OCI-LY7 (cell line): ENCODE results near the gene LRP8. TPM values are rescaled to one million over a fixed set of nuclear protein-coding genes. Genes with fewer than 3 reads are reported as not detected.

Source experiments
- BruUV-seq: library from RNA; stranded (reverse); fragments of 400-500 nt; replicated peaks from 2 replicates; lab custom pipeline; 2021; lab: Mats Ljungman, UMichigan
- CTCF ChIA-PET: fragments of 300-600 bp; sonication (Branson Sonifier 250); formaldehyde crosslinking; loops from one replicate; lab custom pipeline; 2022; ENCODE audit warnings: antibody characterized with exemption; ENCODE audit not compliant: unreplicated experiment; lab: Charles Lee
- POLR2A ChIA-PET: fragments of 300-600 bp; sonication (Branson Sonifier 250); formaldehyde crosslinking; loops from one replicate; lab custom pipeline; 2022; ENCODE audit warnings: antibody characterized with exemption; lab: Charles Lee
- DNase-seq: peaks from one replicate; pipeline ENCODE4 v3.0.0-alpha.2; 2015; ENCODE audit warnings: low spot score
- H2AFZ ChIP-seq: fragments of 200-600 bp; sonication (generic), shearing (Covaris generic); 2 replicates; pipeline ENCODE4 v1.6.1; 2014; ENCODE audit warnings: mild to moderate bottlenecking, antibody characterized with exemption, low read length, moderate library complexity
- H3K27ac ChIP-seq: fragments of 200-600 bp; sonication (generic); 2 replicates; pipeline ENCODE4 v1.5.1; 2014; ENCODE audit warnings: mixed run types, low read depth, mild to moderate bottlenecking, moderate library complexity, low read length, inconsistent platforms; ENCODE audit not compliant: poor library complexity, severe bottlenecking
- H3K36me3 ChIP-seq: fragments of 200-600 bp; sonication (generic); 2 replicates; pipeline ENCODE4 v1.6.1; 2014; ENCODE audit warnings: mild to moderate bottlenecking, antibody characterized with exemption, low read length, moderate library complexity, mixed read lengths; ENCODE audit not compliant: insufficient read depth
- H3K4me1 ChIP-seq: fragments of 200-600 bp; sonication (generic); 2 replicates; pipeline ENCODE4 v1.5.1; 2014; ENCODE audit warnings: mild to moderate bottlenecking, low read length; ENCODE audit not compliant: insufficient read depth, poor library complexity, severe bottlenecking
- H3K4me2 ChIP-seq: fragments of 200-600 bp; sonication (generic); 2 replicates; pipeline ENCODE4 v1.6.1; 2014; ENCODE audit warnings: mild to moderate bottlenecking, low read length
- H3K4me3 ChIP-seq: fragments of 200-600 bp; sonication (generic); 2 replicates; pipeline ENCODE4 v1.5.1; 2014; ENCODE audit warnings: mild to moderate bottlenecking, low read depth, low read length; ENCODE audit not compliant: poor library complexity, severe bottlenecking
- H3K79me2 ChIP-seq: fragments of 200-600 bp; sonication (generic); 2 replicates; pipeline ENCODE4 v1.6.1; 2016; ENCODE audit warnings: low read depth, mild to moderate bottlenecking, low read length, moderate library complexity, mixed read lengths; ENCODE audit not compliant: insufficient read depth
- H3K9me2 ChIP-seq: fragments of 200-600 bp; sonication (generic); 2 replicates; pipeline ENCODE4 v1.6.1; 2016; ENCODE audit warnings: mild to moderate bottlenecking, low read length, mixed read lengths; ENCODE audit not compliant: insufficient read depth
- H3K9me3 ChIP-seq: fragments of 200-600 bp; sonication (generic); 2 replicates; pipeline ENCODE4 v1.6.1; 2014; ENCODE audit warnings: mild to moderate bottlenecking, mixed run types, low read length, mixed read lengths
- H4K20me1 ChIP-seq: fragments of 200-600 bp; sonication (generic); 2 replicates; pipeline ENCODE4 v1.6.1; 2014; ENCODE audit warnings: mild to moderate bottlenecking, antibody characterized with exemption, low read length, moderate library complexity, mixed read lengths; ENCODE audit not compliant: insufficient read depth
- CTCF ChIP-seq: fragments of 200-600 bp; sonication (generic); conservative IDR thresholded peaks from 2 replicates; pipeline ENCODE4 v1.5.1; 2014; ENCODE audit warnings: mild to moderate bottlenecking, antibody characterized with exemption, low read length, moderate library complexity, mixed read lengths
- EZH2phosphoT487 ChIP-seq: fragments of 200-600 bp; sonication (generic); IDR thresholded peaks from 2 replicates; pipeline ENCODE4 v1.6.1; 2018; ENCODE audit warnings: low read depth, borderline replicate concordance, mild to moderate bottlenecking, mixed run types, antibody characterized with exemption, low read length, moderate library complexity, mixed read lengths
- intact Hi-C: fragments of 100-400 bp; cut with micrococcal nuclease; formaldehyde crosslinking; loops from one replicate; pipeline ENCODE4 v1.10.0; 2022; ENCODE audit not compliant: unreplicated experiment
- total RNA-seq, 2 experiments: library from RNA; depleted of rRNA in 1 of 2; stranded (reverse); fragments of >200 nt in 1 of 2; shearing (Covaris generic) in 1 of 2; gene quantifications; 2 replicates each; pipeline ENCODE4 v1.2.3, GENCODE V29; 2014 to 2022

LRP8 gene
- total RNA-seq, 2 experiments from 2014 or later, result 65.6 to 70.0 TPM

GRCh38 chr1:53349369-53349835 lies 21.5 kb upstream of the LRP8 start:
- POLR2A ChIA-PET, result no interaction called here
- Histone ChIP-seq H3K4me2 (no peak overlapping the region), H3K36me3 (no peaks in the 10 kb centered on the region), H3K4me1 (no peaks in the 10 kb centered on the region), H3K27ac (no peak overlapping the region), H3K79me2 (no peaks in the 10 kb centered on the region), H3K4me3 (no peak overlapping the region), H4K20me1 (no peaks in the 10 kb centered on the region), H2AFZ (no peak overlapping the region), H3K9me3 (no peaks in the 10 kb centered on the region), H3K9me2 (no peaks in the 10 kb centered on the region)
- intact Hi-C loops, result no loop called here
- CTCF ChIA-PET, result no interaction called here
- DNase-seq, result no peak
- TF ChIP-seq EZH2phosphoT487 (no peak), CTCF (no peak)
- no TSS peak for BruUV-seq

DNA sequence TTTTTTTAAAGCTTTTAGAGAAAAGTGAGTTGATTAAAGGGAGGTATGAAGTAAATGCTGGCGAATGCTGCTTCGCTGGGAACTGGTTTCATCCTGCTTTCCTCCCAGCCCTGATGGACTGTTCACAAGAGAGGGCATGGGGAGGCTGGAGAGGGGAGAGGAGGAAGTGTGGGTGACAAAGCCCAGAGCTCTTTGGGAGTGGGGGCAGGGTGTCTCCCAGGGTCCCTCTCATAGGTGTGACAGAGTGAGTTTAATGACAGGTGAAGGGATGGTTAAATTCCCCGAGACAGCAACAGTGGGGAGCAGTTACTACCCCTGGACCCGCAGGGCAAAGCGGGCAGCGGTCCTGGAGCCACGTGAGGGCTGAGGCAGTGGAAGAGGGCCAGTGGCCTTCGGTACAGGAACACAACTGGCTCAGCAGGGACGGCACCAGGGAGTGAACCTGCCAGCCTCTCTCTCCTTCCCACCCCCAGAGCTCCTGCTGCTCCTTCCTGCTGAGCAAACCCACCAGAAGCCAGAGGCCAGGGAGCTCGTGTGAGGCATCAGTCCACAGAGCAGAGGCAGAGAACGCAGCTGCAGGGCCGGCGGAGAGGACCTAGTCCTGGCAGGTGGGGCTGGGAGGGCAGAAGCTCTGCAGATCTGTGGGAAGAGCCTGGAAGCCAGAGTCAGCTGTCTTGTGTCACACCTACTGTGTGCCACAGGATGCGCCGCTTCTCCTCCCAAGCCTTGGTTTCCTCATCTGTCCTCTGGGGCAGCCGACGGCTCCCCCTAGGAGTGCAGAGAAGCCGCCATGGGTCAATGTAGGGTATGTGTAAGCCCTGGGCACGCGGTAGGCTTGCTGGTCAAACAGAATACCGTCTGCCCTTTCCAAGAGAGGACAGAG lies 20.9 kb upstream of the LRP8 start:
- POLR2A ChIA-PET, result no interaction called here
- no peak overlapping the region for H3K4me2 ChIP-seq
- H3K4me1 ChIP-seq, result no peaks in the 10 kb centered on the region
- H2AFZ ChIP-seq, result no peak overlapping the region
- no peak overlapping the region for H3K27ac ChIP-seq
- CTCF ChIA-PET, result no interaction called here
- no peaks in the 10 kb centered on the region for H3K79me2 ChIP-seq
- H4K20me1 ChIP-seq, result no peaks in the 10 kb centered on the region
- no peaks in the 10 kb centered on the region for H3K9me3 ChIP-seq
- no peaks in the 10 kb centered on the region for H3K36me3 ChIP-seq
- DNase-seq, result no peak
- H3K9me2 ChIP-seq, result no peaks in the 10 kb centered on the region
- intact Hi-C loops, result no loop called here
- H3K4me3 ChIP-seq, result no peak overlapping the region
- no TSS peak for BruUV-seq
- no peak for TF ChIP-seq EZH2phosphoT487
- no peak for TF ChIP-seq CTCF

- no peak overlapping the region for H2AFZ ChIP-seq
- no peak for DNase-seq
- no peak overlapping the region for H3K4me2 ChIP-seq
- H3K9me2 ChIP-seq, result no peaks in the 10 kb centered on the region
- H3K79me2 ChIP-seq, result no peaks in the 10 kb centered on the region
- no peaks in the 10 kb centered on the region for H3K9me3 ChIP-seq
- no TSS peak for BruUV-seq
- H4K20me1 ChIP-seq, result no peaks in the 10 kb centered on the region
- CTCF ChIA-PET, result no interaction called here
- no peak overlapping the region for H3K4me3 ChIP-seq
- POLR2A ChIA-PET, result no interaction called here
- intact Hi-C loops, result no loop called here
- TF ChIP-seq EZH2phosphoT487 (no peak), CTCF (no peak)
- no peaks in the 10 kb centered on the region for H3K36me3 ChIP-seq
- H3K27ac ChIP-seq, result no peak overlapping the region
- H3K4me1 ChIP-seq, result no peaks in the 10 kb centered on the region
Measured at GRCh38 chr1:53346814-53347176, 18.9 kb upstream of the LRP8 start.
